Esophagus squamous epithelium (tissue), 4 donors: ENCODE data around the gene AIDA.

Source experiments
- POLR2A ChIP-seq, 4 donors: fragments of 450-650 bp; IDR thresholded peaks; one replicate each; pipeline ENCODE4 v1.6.1; 2017; ENCODE audit warnings: antibody characterized with exemption in 4 of 4, mild to moderate bottlenecking in 4 of 4, moderate library complexity in 3 of 4
- TF ChIP-seq, protein P1 (sequence below), 6 experiments: fragments of 450-650 bp in 4 of 6; fragments of 200-600 bp in 2 of 6; sonication (generic) in 2 of 6; IDR thresholded peaks; one replicate each; pipeline ENCODE4 v1.5.1; 2016 to 2019; ENCODE audit warnings: antibody characterized with exemption in 6 of 6, mild to moderate bottlenecking in 4 of 6, moderate library complexity in 4 of 6

DNA sequence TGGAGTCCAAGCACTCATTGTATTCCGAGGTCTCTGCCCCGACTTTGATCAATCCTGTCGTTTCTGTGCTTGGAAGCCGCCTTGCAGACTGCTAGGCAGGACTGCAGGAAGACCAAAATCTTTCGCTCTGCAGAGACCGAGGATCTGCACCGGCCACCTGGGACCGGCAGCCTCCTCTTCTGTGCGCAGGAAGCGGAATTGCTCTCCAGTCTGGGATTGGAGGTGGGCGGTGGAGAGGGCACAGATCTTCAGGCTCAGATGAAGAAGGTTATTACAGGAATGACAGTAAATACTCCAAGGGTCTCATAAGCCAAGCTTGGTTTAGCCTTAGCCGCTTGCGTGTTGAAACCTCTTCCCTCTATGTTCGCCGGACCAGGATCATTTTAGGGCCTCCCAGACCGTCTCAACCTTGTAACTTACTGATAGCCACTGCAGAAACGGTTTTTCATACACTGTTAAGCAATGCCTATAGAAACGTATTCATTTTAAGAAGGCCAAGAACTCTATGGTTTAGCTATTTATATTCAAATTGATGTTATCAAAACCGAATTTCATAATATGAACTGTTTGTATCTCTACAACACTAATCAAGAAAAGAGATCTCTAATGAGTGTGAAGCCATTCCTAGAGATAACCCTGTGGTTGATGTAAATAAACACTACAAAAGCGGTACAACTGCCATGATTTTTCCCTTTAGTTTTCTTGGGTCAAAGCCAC is 93.3 kb downstream of the AIDA start:
- TF ChIP-seq, protein P1, sequence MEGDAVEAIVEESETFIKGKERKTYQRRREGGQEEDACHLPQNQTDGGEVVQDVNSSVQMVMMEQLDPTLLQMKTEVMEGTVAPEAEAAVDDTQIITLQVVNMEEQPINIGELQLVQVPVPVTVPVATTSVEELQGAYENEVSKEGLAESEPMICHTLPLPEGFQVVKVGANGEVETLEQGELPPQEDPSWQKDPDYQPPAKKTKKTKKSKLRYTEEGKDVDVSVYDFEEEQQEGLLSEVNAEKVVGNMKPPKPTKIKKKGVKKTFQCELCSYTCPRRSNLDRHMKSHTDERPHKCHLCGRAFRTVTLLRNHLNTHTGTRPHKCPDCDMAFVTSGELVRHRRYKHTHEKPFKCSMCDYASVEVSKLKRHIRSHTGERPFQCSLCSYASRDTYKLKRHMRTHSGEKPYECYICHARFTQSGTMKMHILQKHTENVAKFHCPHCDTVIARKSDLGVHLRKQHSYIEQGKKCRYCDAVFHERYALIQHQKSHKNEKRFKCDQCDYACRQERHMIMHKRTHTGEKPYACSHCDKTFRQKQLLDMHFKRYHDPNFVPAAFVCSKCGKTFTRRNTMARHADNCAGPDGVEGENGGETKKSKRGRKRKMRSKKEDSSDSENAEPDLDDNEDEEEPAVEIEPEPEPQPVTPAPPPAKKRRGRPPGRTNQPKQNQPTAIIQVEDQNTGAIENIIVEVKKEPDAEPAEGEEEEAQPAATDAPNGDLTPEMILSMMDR (IDR thresholded peaks at IDR 0.05) = no peak
- TF ChIP-seq POLR2A (IDR thresholded peaks at IDR 0.05) = no peak
